GM23338 (cell line): ENCODE results near the gene TBX6. TPM values are rescaled to one million over a fixed set of nuclear protein-coding genes. Genes with fewer than 3 reads are reported as not detected.

Experiments used
- ATAC-seq: fragments of 200-7000 bp; cut with Tn5 transposase; 3 replicates; pipeline ENCODE4 v1.9.1; 2020
- DNase-seq: peaks from one replicate; pipeline ENCODE4 v3.0.0-alpha.2; 2015; ENCODE audit warnings: low spot score
- H2AFZ ChIP-seq: fragments of 200-600 bp; sonication (generic); 2 replicates; pipeline ENCODE4 v1.8.0; 2016; ENCODE audit warnings: antibody characterized with exemption, mild to moderate bottlenecking, moderate library complexity
- H3F3A ChIP-seq: fragments of 200-600 bp; sonication (generic); replicated peaks from 2 replicates; pipeline ENCODE4 v1.8.0; 2017; ENCODE audit warnings: antibody characterized with exemption, mixed run types, low read depth
- H3K27ac ChIP-seq: fragments of 200-600 bp; sonication (generic); 2 replicates; pipeline ENCODE4 v1.6.1; 2016; ENCODE audit warnings: low read depth
- H3K27me3 ChIP-seq: fragments of 200-600 bp; sonication (generic); 2 replicates; pipeline ENCODE4 v1.8.0; 2016; ENCODE audit warnings: mild to moderate bottlenecking, mixed run types, moderate library complexity; ENCODE audit not compliant: insufficient read depth
- H3K36me3 ChIP-seq: fragments of 200-600 bp; sonication (generic); 2 replicates; pipeline ENCODE4 v1.8.0; 2016; ENCODE audit warnings: mild to moderate bottlenecking; ENCODE audit not compliant: insufficient read depth
- H3K4me1 ChIP-seq: fragments of 200-600 bp; sonication (generic); 2 replicates; pipeline ENCODE4 v1.8.0; 2016; ENCODE audit warnings: mild to moderate bottlenecking, moderate library complexity; ENCODE audit not compliant: insufficient read depth
- H3K4me2 ChIP-seq: fragments of 200-600 bp; sonication (generic); 2 replicates; pipeline ENCODE4 v1.7.1; 2017; ENCODE audit warnings: mixed run types
- H3K4me3 ChIP-seq: fragments of 200-600 bp; sonication (generic); 2 replicates; pipeline ENCODE4 v1.6.1; 2016; ENCODE audit warnings: mixed run types
- H3K79me2 ChIP-seq: fragments of 200-600 bp; sonication (generic); replicated peaks from 2 replicates; pipeline ENCODE4 v1.8.0; 2017; ENCODE audit warnings: mild to moderate bottlenecking; ENCODE audit not compliant: insufficient read depth
- H3K9me2 ChIP-seq: fragments of 200-600 bp; sonication (generic); 2 replicates; pipeline ENCODE4 v1.8.0; 2017; ENCODE audit not compliant: insufficient read depth
- H4K20me1 ChIP-seq: fragments of 200-600 bp; sonication (generic); replicated peaks from 2 replicates; pipeline ENCODE4 v1.8.0; 2017; ENCODE audit warnings: mild to moderate bottlenecking; ENCODE audit not compliant: insufficient read depth
- H3K27ac Mint-ChIP-seq: 2 replicates; pipeline ENCODE4 v1.8.0; 2020; ENCODE audit warnings: inconsistent platforms, mild to moderate bottlenecking, moderate library complexity, mixed read lengths
- H3K27me3 Mint-ChIP-seq: 3 replicates; pipeline ENCODE4 v1.8.0; 2022; ENCODE audit warnings: low read depth, mild to moderate bottlenecking, moderate library complexity, mixed read lengths, inconsistent platforms; ENCODE audit not compliant: insufficient read depth, poor library complexity
- H3K36me3 Mint-ChIP-seq: 3 replicates; pipeline ENCODE4 v1.8.0; 2021; ENCODE audit warnings: low read depth, mild to moderate bottlenecking, inconsistent platforms, moderate library complexity, mixed read lengths
- H3K4me1 Mint-ChIP-seq: 3 replicates; pipeline ENCODE4 v1.8.0; 2020; ENCODE audit warnings: mild to moderate bottlenecking, inconsistent platforms, mixed read lengths
- H3K4me3 Mint-ChIP-seq: 3 replicates; pipeline ENCODE4 v1.8.0; 2021; ENCODE audit warnings: moderate library complexity, mild to moderate bottlenecking, inconsistent platforms, mixed read lengths
- H3K9me3 Mint-ChIP-seq: 3 replicates; pipeline ENCODE4 v1.8.0; 2020; ENCODE audit warnings: moderate library complexity, mild to moderate bottlenecking, inconsistent platforms, mixed read lengths
- CREB1 ChIP-seq: fragments of 250-450 bp; sonication (Bioruptor Pico); IDR thresholded peaks from 2 replicates; pipeline ENCODE4 v1.5.0; 2020; ENCODE audit warnings: low read depth, mild to moderate bottlenecking, moderate library complexity
- EZH2 ChIP-seq: fragments of 200-600 bp; sonication (generic); IDR thresholded peaks from one replicate; pipeline ENCODE4 v1.8.0; 2017; ENCODE audit warnings: antibody characterized with exemption, mild to moderate bottlenecking, low read depth; ENCODE audit not compliant: unreplicated experiment
- JUNB ChIP-seq: IDR thresholded peaks from one replicate; pipeline ENCODE4 v1.6.1; 2016; ENCODE audit warnings: antibody characterized with exemption; ENCODE audit not compliant: unreplicated experiment
- NANOG ChIP-seq: IDR thresholded peaks from 2 replicates; pipeline ENCODE4 v1.6.1; 2016; ENCODE audit warnings: antibody characterized with exemption, borderline replicate concordance
- POLR2AphosphoS5 ChIP-seq: IDR thresholded peaks from 2 replicates; pipeline ENCODE4 v1.6.1; 2016; ENCODE audit warnings: antibody characterized with exemption, low read depth
- REST ChIP-seq: IDR thresholded peaks from one replicate; pipeline ENCODE4 v1.6.1; 2018; ENCODE audit warnings: antibody characterized with exemption; ENCODE audit not compliant: unreplicated experiment
- STAT1 ChIP-seq: IDR thresholded peaks from one replicate; pipeline ENCODE4 v1.6.1; 2016; ENCODE audit warnings: antibody characterized with exemption; ENCODE audit not compliant: unreplicated experiment
- ZNF114 ChIP-seq: fragments of 250-450 bp; sonication (Bioruptor Pico); IDR thresholded peaks from 2 replicates; pipeline ENCODE4 v1.5.0; 2020; ENCODE audit warnings: mild to moderate bottlenecking, moderate library complexity
- ZNF462 ChIP-seq: fragments of 250-450 bp; sonication (Bioruptor Pico); IDR thresholded peaks from 2 replicates; pipeline ENCODE4 v1.5.0; 2020; ENCODE audit warnings: mild to moderate bottlenecking, moderate library complexity
- polyA plus RNA-seq: library from polyadenylated mRNA; unstranded; fragments of >200 nt; fragmentation: Nextera tagmentation; extraction: Ambion mirVana; gene quantifications from 2 replicates; pipeline ENCODE4 v1.2.1, GENCODE V29; 2016
- total RNA-seq: library from RNA; depleted of rRNA; stranded (reverse); fragments of >200 nt; shearing (Covaris generic); gene quantifications from 2 replicates; pipeline ENCODE4 v1.2.3, GENCODE V29; 2014
- TF ChIP-seq, protein P1 (sequence below), 2 experiments: fragments of 200-600 bp in 1 of 2; sonication (generic) in 1 of 2; conservative IDR thresholded peaks; 2 replicates each; pipeline versions ENCODE4 v1.5.1 to v1.6.1; 2016 to 2017; ENCODE audit warnings: antibody characterized with exemption in 2 of 2, low read depth in 2 of 2, mild to moderate bottlenecking in 2 of 2, moderate library complexity in 1 of 2

The TBX6 gene
- total and polyA plus RNA-seq, 2 experiments from 2014 or later = 1.1 to 2.4 TPM

DNA sequence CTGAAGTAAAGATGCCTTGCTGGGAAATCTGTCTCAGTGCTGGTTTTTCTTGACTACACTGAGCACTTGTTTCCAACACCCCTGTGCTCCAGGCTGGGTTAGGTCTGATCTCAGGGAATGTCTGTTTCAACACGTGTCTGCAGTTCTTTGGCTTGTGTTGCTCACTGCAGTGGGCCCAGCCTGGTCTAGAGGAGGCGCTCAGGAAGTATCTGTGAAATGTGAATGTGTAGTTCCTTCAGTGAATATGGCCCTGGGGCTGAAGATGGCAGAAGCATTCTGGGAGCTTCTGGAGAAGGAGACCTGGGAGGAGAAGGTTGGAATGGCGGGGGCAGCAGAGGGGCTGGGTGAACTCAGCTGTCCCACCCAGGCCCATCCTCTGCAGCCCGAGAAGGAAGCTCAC is 12.4 kb upstream of the TBX6 start (continued):
- TF ChIP-seq, protein P1, sequence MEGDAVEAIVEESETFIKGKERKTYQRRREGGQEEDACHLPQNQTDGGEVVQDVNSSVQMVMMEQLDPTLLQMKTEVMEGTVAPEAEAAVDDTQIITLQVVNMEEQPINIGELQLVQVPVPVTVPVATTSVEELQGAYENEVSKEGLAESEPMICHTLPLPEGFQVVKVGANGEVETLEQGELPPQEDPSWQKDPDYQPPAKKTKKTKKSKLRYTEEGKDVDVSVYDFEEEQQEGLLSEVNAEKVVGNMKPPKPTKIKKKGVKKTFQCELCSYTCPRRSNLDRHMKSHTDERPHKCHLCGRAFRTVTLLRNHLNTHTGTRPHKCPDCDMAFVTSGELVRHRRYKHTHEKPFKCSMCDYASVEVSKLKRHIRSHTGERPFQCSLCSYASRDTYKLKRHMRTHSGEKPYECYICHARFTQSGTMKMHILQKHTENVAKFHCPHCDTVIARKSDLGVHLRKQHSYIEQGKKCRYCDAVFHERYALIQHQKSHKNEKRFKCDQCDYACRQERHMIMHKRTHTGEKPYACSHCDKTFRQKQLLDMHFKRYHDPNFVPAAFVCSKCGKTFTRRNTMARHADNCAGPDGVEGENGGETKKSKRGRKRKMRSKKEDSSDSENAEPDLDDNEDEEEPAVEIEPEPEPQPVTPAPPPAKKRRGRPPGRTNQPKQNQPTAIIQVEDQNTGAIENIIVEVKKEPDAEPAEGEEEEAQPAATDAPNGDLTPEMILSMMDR (conservative IDR thresholded peaks at IDR 0.05; ENCODE audit: low read depth in 2 of 2) = no peak

DNA sequence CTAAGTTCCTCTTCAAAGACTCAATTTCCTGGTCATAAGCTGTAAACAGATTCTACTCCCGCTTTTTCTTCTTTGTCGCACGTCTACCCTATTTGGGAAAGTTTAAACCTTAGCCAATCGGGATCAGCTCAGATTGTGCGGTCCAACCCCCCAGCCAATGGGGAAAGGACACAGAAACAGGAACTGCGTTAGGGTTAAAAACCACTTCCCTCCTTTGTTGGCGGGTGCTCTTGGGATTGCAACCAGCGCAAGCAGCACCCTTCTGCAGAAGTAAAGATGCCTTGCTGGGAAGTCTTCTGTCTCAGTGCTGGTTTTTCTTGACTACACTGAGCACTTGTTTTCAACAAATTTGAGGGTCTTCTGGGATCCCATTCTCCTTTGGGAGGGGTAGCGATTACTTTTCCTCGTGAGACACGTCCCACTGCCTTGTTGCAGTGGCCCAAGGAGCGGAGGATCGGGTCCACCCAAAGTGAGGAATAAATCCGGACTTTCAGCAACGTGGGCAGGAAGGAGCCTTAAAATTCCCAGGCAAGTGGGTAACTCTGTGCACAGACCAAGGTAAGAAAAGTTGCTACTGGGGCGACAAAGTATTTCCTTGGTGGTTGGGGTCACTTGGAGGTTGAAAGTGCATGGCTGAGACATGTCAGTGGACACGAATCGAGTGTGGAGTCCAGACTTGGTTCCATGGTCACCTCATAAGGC is 5.3 kb upstream of the TBX6 start:
- peak overlapping the region; percentile 83; the same call in 1 of the 2 replicates for H2AFZ ChIP-seq
- peak overlapping the region; percentile 77 for H3K4me2 ChIP-seq
- no peaks in the 10 kb centered on the region for H4K20me1 ChIP-seq
- DNase-seq (no peak), ATAC-seq (no peak)
- H3K4me3 ChIP-seq = peak overlapping the region; percentile 54
- 0 out of 2 replicates have a peak, but pooled peaks cover 8% of the 10 kb centered on the region for H3K79me2 ChIP-seq
- Mint-ChIP-seq H3K4me1 (peaks cover 13% of the 10 kb centered on the region), H3K27me3 (peaks cover 22% of the 10 kb centered on the region), H3K4me3 (peak overlapping the region; percentile 69), H3K36me3 (peaks cover 40% of the 10 kb centered on the region), H3K9me3 (peaks cover 30% of the 10 kb centered on the region), H3K27ac (peak overlapping the region; percentile 95)
- H3K27ac ChIP-seq = peak overlapping the region; percentile 99
- H3K4me1 ChIP-seq = peaks cover 14% of the 10 kb centered on the region
- no peaks in the 10 kb centered on the region for H3K27me3 ChIP-seq
- H3K9me2 ChIP-seq = 0 out of 2 replicates have a peak, but pooled peaks cover 9% of the 10 kb centered on the region
- no peaks in the 10 kb centered on the region; the same call in 1 of the 2 replicates for H3K36me3 ChIP-seq
- H3F3A ChIP-seq = peaks cover 33% of the 10 kb centered on the region
- TF ChIP-seq NANOG = no peak
- TF ChIP-seq JUNB = no peak
- no peak for TF ChIP-seq POLR2AphosphoS5
- TF ChIP-seq CREB1 (CRISPR knock-in tag) = no peak
- no peak for TF ChIP-seq ZNF462 (CRISPR knock-in tag)
- no peak for TF ChIP-seq ZNF114 (CRISPR knock-in tag)
- no peak for TF ChIP-seq REST
- TF ChIP-seq, protein P1 (conservative IDR thresholded peaks at IDR 0.05; ENCODE audit: low read depth in 2 of 2) = no peak
- no peak for TF ChIP-seq STAT1
- TF ChIP-seq EZH2 = no peak
